Testis (tissue), 2 donors: Measurements from ENCODE around the gene LSMEM2.

Experiments used
- CTCF ChIP-seq, 3 experiments: fragments of 450-650 bp in 2 of 3; fragments of 200-600 bp in 1 of 3; sonication (generic) in 1 of 3; IDR thresholded peaks; one replicate each; pipeline ENCODE4 v1.5.1; 2016 to 2019; ENCODE audit warnings: antibody characterized with exemption in 3 of 3, mild to moderate bottlenecking in 2 of 3, moderate library complexity in 1 of 3
- POLR2A ChIP-seq: fragments of 450-650 bp; IDR thresholded peaks from one replicate; pipeline ENCODE4 v1.6.1; 2017; ENCODE audit warnings: antibody characterized with exemption, mild to moderate bottlenecking, moderate library complexity

- TF ChIP-seq CTCF (IDR thresholded peaks at IDR 0.05) (no peak), POLR2A (no peak)
Measured at GRCh38 chr3:50269460-50269859, 9.4 kb upstream of the LSMEM2 start.
